ENCODE results near the gene NCR2. TPM values are rescaled to one million over a fixed set of nuclear protein-coding genes. Genes with fewer than 3 reads are reported as not detected.

Gene NCR2
- polyA plus RNA-seq, 1 of the 3 experiments (the other 2 are of a cell fraction), result not detected

DNA sequence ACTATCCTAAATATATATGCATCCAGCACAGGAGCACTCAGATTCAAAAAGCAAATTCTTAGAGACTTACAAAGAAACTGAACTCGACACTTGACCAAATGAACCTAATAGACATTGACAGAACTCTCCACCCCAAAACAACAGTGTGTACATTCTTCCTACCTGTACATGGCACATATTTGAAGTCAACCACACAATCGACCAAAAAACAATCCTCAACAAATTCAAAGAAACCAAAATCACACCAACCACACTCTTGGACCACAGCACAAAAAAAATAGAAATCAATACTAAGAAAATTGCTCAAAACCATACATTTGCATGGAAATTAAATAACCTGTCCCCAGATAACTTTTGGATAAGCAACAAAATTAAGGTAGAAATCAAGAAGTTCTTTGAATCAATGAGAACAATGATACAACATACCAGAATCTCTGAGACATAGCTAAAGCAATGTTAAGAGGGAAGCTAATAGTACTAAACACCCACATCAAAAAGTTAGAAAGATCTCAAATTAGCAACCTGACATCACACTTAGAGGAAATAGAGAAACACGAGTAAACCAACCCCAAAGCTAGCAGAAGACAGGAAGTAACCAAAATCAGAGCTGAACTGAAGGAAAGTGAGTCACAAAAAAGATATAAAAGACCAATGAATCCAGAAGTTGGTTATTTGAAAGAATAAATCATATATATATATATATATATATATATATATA lies 36.5 kb upstream of the NCR2 start:
- H3K4me3 ChIP-seq (ENCODE audit: low read depth in 2 of 2, low read length in 1 of 2), result no peak overlapping the region
- no peak overlapping the region for H2AFZ ChIP-seq (ENCODE audit: low read depth)
- no peaks in the 10 kb centered on the region for H3K36me3 ChIP-seq (replicated peaks in 1 of 2; ENCODE audit: control insufficient read depth in 1 of 2, insufficient read depth in 2 of 2, low read length in 1 of 2)
- 0% methylated on average over 3 of the region's 3 CpGs for WGBS (ENCODE audit: low lambda C conversion rate)
- H3K9ac ChIP-seq, result no peak overlapping the region
- H3K4me2 ChIP-seq, result no peak overlapping the region
- H3K27me3 ChIP-seq (ENCODE audit: insufficient read depth), result no peaks in the 10 kb centered on the region
- POLR2A ChIA-PET, result no interaction called here
- no peaks in the 10 kb centered on the region for H3K9me3 ChIP-seq
- TF ChIP-seq PBX3 (IDR thresholded peaks at IDR 0.05) (no peak), TAF1 (IDR thresholded peaks at IDR 0.05; ENCODE audit: borderline replicate concordance, low read depth, low read length) (no peak), NRF1 (IDR thresholded peaks at IDR 0.05; ENCODE audit: low read depth, low read length) (no peak), EP300 (IDR thresholded peaks at IDR 0.05; ENCODE audit: borderline replicate concordance in 1 of 2, low read depth in 1 of 2, low read length in 1 of 2) (no peak), FOSL2 (IDR thresholded peaks at IDR 0.05; ENCODE audit: borderline replicate concordance, low read depth) (no peak), TCF12 (IDR thresholded peaks at IDR 0.05) (no peak), YY1 (IDR thresholded peaks at IDR 0.05; ENCODE audit: low read depth) (no peak)
- TF ChIP-seq, protein P1, sequence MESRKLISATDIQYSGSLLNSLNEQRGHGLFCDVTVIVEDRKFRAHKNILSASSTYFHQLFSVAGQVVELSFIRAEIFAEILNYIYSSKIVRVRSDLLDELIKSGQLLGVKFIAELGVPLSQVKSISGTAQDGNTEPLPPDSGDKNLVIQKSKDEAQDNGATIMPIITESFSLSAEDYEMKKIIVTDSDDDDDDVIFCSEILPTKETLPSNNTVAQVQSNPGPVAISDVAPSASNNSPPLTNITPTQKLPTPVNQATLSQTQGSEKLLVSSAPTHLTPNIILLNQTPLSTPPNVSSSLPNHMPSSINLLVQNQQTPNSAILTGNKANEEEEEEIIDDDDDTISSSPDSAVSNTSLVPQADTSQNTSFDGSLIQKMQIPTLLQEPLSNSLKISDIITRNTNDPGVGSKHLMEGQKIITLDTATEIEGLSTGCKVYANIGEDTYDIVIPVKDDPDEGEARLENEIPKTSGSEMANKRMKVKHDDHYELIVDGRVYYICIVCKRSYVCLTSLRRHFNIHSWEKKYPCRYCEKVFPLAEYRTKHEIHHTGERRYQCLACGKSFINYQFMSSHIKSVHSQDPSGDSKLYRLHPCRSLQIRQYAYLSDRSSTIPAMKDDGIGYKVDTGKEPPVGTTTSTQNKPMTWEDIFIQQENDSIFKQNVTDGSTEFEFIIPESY (IDR thresholded peaks at IDR 0.05; ENCODE audit: borderline replicate concordance, low read depth), result no peak
- TF ChIP-seq, protein P2, sequence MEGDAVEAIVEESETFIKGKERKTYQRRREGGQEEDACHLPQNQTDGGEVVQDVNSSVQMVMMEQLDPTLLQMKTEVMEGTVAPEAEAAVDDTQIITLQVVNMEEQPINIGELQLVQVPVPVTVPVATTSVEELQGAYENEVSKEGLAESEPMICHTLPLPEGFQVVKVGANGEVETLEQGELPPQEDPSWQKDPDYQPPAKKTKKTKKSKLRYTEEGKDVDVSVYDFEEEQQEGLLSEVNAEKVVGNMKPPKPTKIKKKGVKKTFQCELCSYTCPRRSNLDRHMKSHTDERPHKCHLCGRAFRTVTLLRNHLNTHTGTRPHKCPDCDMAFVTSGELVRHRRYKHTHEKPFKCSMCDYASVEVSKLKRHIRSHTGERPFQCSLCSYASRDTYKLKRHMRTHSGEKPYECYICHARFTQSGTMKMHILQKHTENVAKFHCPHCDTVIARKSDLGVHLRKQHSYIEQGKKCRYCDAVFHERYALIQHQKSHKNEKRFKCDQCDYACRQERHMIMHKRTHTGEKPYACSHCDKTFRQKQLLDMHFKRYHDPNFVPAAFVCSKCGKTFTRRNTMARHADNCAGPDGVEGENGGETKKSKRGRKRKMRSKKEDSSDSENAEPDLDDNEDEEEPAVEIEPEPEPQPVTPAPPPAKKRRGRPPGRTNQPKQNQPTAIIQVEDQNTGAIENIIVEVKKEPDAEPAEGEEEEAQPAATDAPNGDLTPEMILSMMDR (IDR thresholded peaks at IDR 0.05), result no peak
- no peaks in the 10 kb centered on the region for H3K9me2 ChIP-seq
- H3K27ac ChIP-seq (ENCODE audit: low read depth in 2 of 2, low read length in 1 of 2), result no peak overlapping the region
- DNase-seq, result no peak
- H4K20me1 ChIP-seq (ENCODE audit: insufficient read depth), result no peaks in the 10 kb centered on the region
- H3K4me1 ChIP-seq (ENCODE audit: control insufficient read depth in 1 of 2, insufficient read depth in 2 of 2, low read depth in 1 of 2, low read length in 1 of 2), result peaks cover 0 to 4% of the 10 kb centered on the region in 2 experiments; a peak in 1 of 4 replicates
- CTCF ChIA-PET, result interaction anchor here (0.6 to 1.1 kb wide), 3 partner anchors 8 to 233 kb away, joined by 3 to 4 read pairs (median 3); no protein-coding TSS in a partner anchor
- H3K79me2 ChIP-seq (ENCODE audit: insufficient read depth), result no peaks in the 10 kb centered on the region
- H3F3A ChIP-seq (replicated peaks; ENCODE audit: insufficient read depth), result no peaks in the 10 kb centered on the region

GRCh38 chr6:41302638-41303037 lies 32.8 kb upstream of the NCR2 start:
- DNase-seq, result no peak
- H3K9me3 ChIP-seq, result no peaks in the 10 kb centered on the region
- H3K9ac ChIP-seq, result no peak overlapping the region
- H4K20me1 ChIP-seq (ENCODE audit: insufficient read depth), result no peaks in the 10 kb centered on the region
- POLR2A ChIA-PET, result no interaction called here
- H3K4me2 ChIP-seq, result no peak overlapping the region
- 8% methylated on average over 5 of the region's 5 CpGs for WGBS (ENCODE audit: low lambda C conversion rate)
- no peaks in the 10 kb centered on the region for H3K4me1 ChIP-seq (ENCODE audit: control insufficient read depth in 1 of 2, insufficient read depth in 2 of 2, low read depth in 1 of 2, low read length in 1 of 2)
- no peak overlapping the region for H3K4me3 ChIP-seq (ENCODE audit: low read depth in 2 of 2, low read length in 1 of 2)
- CTCF ChIA-PET, result no interaction called here
- 0 out of 2 replicates have a peak, but pooled peaks cover 5% of the 10 kb centered on the region for H3K27me3 ChIP-seq (ENCODE audit: insufficient read depth)
- H3K9me2 ChIP-seq, result no peaks in the 10 kb centered on the region
- no peaks in the 10 kb centered on the region for H3F3A ChIP-seq (replicated peaks; ENCODE audit: insufficient read depth)
- no peaks in the 10 kb centered on the region for H3K36me3 ChIP-seq (replicated peaks in 1 of 2; ENCODE audit: control insufficient read depth in 1 of 2, insufficient read depth in 2 of 2, low read length in 1 of 2)
- no peaks in the 10 kb centered on the region for H3K79me2 ChIP-seq (ENCODE audit: insufficient read depth)
- no peak overlapping the region for H3K27ac ChIP-seq (ENCODE audit: low read depth in 2 of 2, low read length in 1 of 2)
- H2AFZ ChIP-seq (ENCODE audit: low read depth), result no peak overlapping the region
- TF ChIP-seq RAD21 (IDR thresholded peaks at IDR 0.05; ENCODE audit: low read length) (no peak), SIN3A (IDR thresholded peaks at IDR 0.05; ENCODE audit: borderline replicate concordance, low read depth, low read length) (no peak), MXI1 (IDR thresholded peaks at IDR 0.05; ENCODE audit: low read depth, low read length) (no peak), POLR2AphosphoS5 (IDR thresholded peaks at IDR 0.05; ENCODE audit: low read depth, low read length) (no peak), FOXJ3 (CRISPR knock-in tag; IDR thresholded peaks at IDR 0.05) (no peak), IRF3 (IDR thresholded peaks at IDR 0.05; ENCODE audit: low read depth, low read length) (no peak), RXRA (IDR thresholded peaks at IDR 0.05; ENCODE audit: borderline replicate concordance, low read depth) (no peak), FOSL2 (IDR thresholded peaks at IDR 0.05; ENCODE audit: borderline replicate concordance, low read depth) (no peak), TAF1 (IDR thresholded peaks at IDR 0.05; ENCODE audit: borderline replicate concordance, low read depth, low read length) (no peak), MEF2A (IDR thresholded peaks at IDR 0.05; ENCODE audit: borderline replicate concordance, low read depth) (no peak), EP300 (IDR thresholded peaks at IDR 0.05; ENCODE audit: borderline replicate concordance in 1 of 2, low read depth in 1 of 2, low read length in 1 of 2) (no peak), TEAD4 (IDR thresholded peaks at IDR 0.05; ENCODE audit: borderline replicate concordance, insufficient read depth) (no peak)
- TF ChIP-seq, protein P1 (IDR thresholded peaks at IDR 0.05; ENCODE audit: borderline replicate concordance, low read depth), result no peak

Measured in SK-N-SH (cell line).